Karpas-422 (cell line): ENCODE measurements around the gene CYB561. TPM values are rescaled to one million over a fixed set of nuclear protein-coding genes. Genes with fewer than 3 reads are reported as not detected.
"Not testable (repeated sequence)": the region's sequence is repeated elsewhere in the genome, so short reads cannot be mapped to it uniquely, and the experiment has no call there.

ENCODE experiments used
- DNase-seq: peaks from one replicate; pipeline ENCODE4 v3.0.0-alpha.2; 2015
- H2AFZ ChIP-seq: fragments of 200-600 bp; sonication (generic); 2 replicates; pipeline ENCODE4 v1.6.1; 2014; ENCODE audit warnings: antibody characterized with exemption, low read length, mixed read lengths
- H3K27ac ChIP-seq: fragments of 200-600 bp; sonication (generic); 2 replicates; pipeline ENCODE4 v1.5.1; 2014; ENCODE audit warnings: mild to moderate bottlenecking, low read length, moderate library complexity
- H3K27me3 ChIP-seq: fragments of 200-600 bp; sonication (generic); 2 replicates; pipeline ENCODE4 v1.6.1; 2014; ENCODE audit warnings: low read length, mixed read lengths
- H3K36me3 ChIP-seq: fragments of 200-600 bp; sonication (generic); 2 replicates; pipeline ENCODE4 v1.6.1; 2014; ENCODE audit warnings: low read length, mixed read lengths; ENCODE audit not compliant: insufficient read depth
- H3K4me1 ChIP-seq: fragments of 200-600 bp; sonication (generic); 2 replicates; pipeline ENCODE4 v1.6.1; 2014; ENCODE audit warnings: mild to moderate bottlenecking, low read length, mixed read lengths
- H3K4me2 ChIP-seq: fragments of 200-600 bp; sonication (generic); 2 replicates; pipeline ENCODE4 v1.6.1; 2014; ENCODE audit warnings: low read length, low read depth, mild to moderate bottlenecking; ENCODE audit not compliant: poor library complexity, severe bottlenecking
- H3K4me3 ChIP-seq: fragments of 200-600 bp; sonication (generic); 2 replicates; pipeline ENCODE4 v1.5.1; 2014; ENCODE audit warnings: mild to moderate bottlenecking, antibody characterized with exemption, low read length, mixed read lengths
- H3K79me2 ChIP-seq: fragments of 200-600 bp; sonication (generic); 2 replicates; pipeline ENCODE4 v1.6.1; 2014; ENCODE audit warnings: mild to moderate bottlenecking, low read length, mixed read lengths
- H3K9ac ChIP-seq: fragments of 200-600 bp; sonication (generic); 2 replicates; pipeline ENCODE4 v1.6.0; 2014; ENCODE audit warnings: low read length
- H3K9me2 ChIP-seq: fragments of 200-600 bp; sonication (generic), shearing (Covaris generic); replicated peaks from 2 replicates; pipeline ENCODE4 v1.6.0; 2014; ENCODE audit warnings: mild to moderate bottlenecking, low read length, moderate library complexity; ENCODE audit not compliant: insufficient read depth
- H3K9me3 ChIP-seq: fragments of 300-700, 200-600 bp; sonication (generic); 2 replicates; pipeline ENCODE4 v1.6.1; 2014; ENCODE audit warnings: low read length, mixed read lengths
- H4K20me1 ChIP-seq: fragments of 200-600 bp; sonication (generic); 2 replicates; pipeline ENCODE4 v1.6.1; 2014; ENCODE audit warnings: mild to moderate bottlenecking, antibody characterized with exemption, low read length, low read depth; ENCODE audit not compliant: insufficient read depth
- total RNA-seq: library from RNA; depleted of rRNA; stranded (reverse); fragments of >200 nt; shearing (Covaris generic); gene quantifications from 2 replicates; pipeline ENCODE4 v1.2.3, GENCODE V29; 2014; ENCODE audit warnings: low replicate concordance

CYB561 gene
- total RNA-seq, 1 experiment from 2014 or later, result 4.0 TPM

- Histone ChIP-seq H2AFZ (no peak overlapping the region), H3K27me3 (no peaks in the 10 kb centered on the region), H4K20me1 (no peaks in the 10 kb centered on the region), H3K4me2 (no peak overlapping the region), H3K27ac (no peak overlapping the region), H3K4me1 (peaks cover 13% of the 10 kb centered on the region), H3K4me3 (no peak overlapping the region), H3K36me3 (no peaks in the 10 kb centered on the region), H3K9me2 (no peaks in the 10 kb centered on the region), H3K9ac (no peak overlapping the region), H3K9me3 (no peaks in the 10 kb centered on the region), H3K79me2 (no peaks in the 10 kb centered on the region)
- DNase-seq, result no peak
Observed at GRCh38 chr17:63458478-63458877, 12.4 kb upstream of the CYB561 start.

GRCh38 chr17:63455417-63455816, 9.3 kb upstream of the CYB561 start:
- no peak for DNase-seq
- Histone ChIP-seq H3K9me2 (no peaks in the 10 kb centered on the region), H3K27ac (no peak overlapping the region), H3K4me2 (no peak overlapping the region), H4K20me1 (no peaks in the 10 kb centered on the region), H3K4me3 (no peak overlapping the region), H3K9me3 (no peaks in the 10 kb centered on the region), H3K9ac (no peak overlapping the region), H3K4me1 (peaks cover 5% of the 10 kb centered on the region), H2AFZ (no peak overlapping the region), H3K27me3 (no peaks in the 10 kb centered on the region), H3K79me2 (no peaks in the 10 kb centered on the region), H3K36me3 (no peaks in the 10 kb centered on the region)

GRCh38 chr17:63454915-63455314, 8.8 kb upstream of the CYB561 start:
- Histone ChIP-seq H3K9me3 (no peaks in the 10 kb centered on the region), H3K9ac (no peak overlapping the region), H3K4me3 (no peak overlapping the region), H3K27ac (no peak overlapping the region), H2AFZ (0 out of 2 replicates have a peak overlapping the region, but pooled peaks have one; percentile 36), H3K27me3 (no peaks in the 10 kb centered on the region), H3K36me3 (no peaks in the 10 kb centered on the region), H3K79me2 (no peaks in the 10 kb centered on the region), H3K9me2 (no peaks in the 10 kb centered on the region), H3K4me2 (no peak overlapping the region), H4K20me1 (no peaks in the 10 kb centered on the region), H3K4me1 (peaks cover 7% of the 10 kb centered on the region)
- no peak for DNase-seq

- DNase-seq, H3K9me2 ChIP-seq, H2AFZ ChIP-seq, H3K79me2 ChIP-seq, H3K9me3 ChIP-seq, H4K20me1 ChIP-seq, H3K27me3 ChIP-seq, H3K4me1 ChIP-seq, H3K4me2 ChIP-seq, H3K9ac ChIP-seq, H3K4me3 ChIP-seq, H3K36me3 ChIP-seq, H3K27ac ChIP-seq: not testable (repeated sequence)
Observed at GRCh38 chr17:63454357-63454756, 8.3 kb upstream of the CYB561 start.

- no peak overlapping the region for H3K27ac ChIP-seq
- DNase-seq, result no peak
- no peak overlapping the region for H3K9ac ChIP-seq
- H3K27me3 ChIP-seq, result no peaks in the 10 kb centered on the region
- H3K4me3 ChIP-seq, result no peak overlapping the region
- no peaks in the 10 kb centered on the region for H3K79me2 ChIP-seq
- no peaks in the 10 kb centered on the region for H3K36me3 ChIP-seq
- no peaks in the 10 kb centered on the region for H4K20me1 ChIP-seq
- no peaks in the 10 kb centered on the region for H3K9me3 ChIP-seq
- peaks cover 7% of the 10 kb centered on the region for H3K4me1 ChIP-seq
- no peaks in the 10 kb centered on the region for H3K9me2 ChIP-seq
- H2AFZ ChIP-seq, result no peak overlapping the region
- H3K4me2 ChIP-seq, result no peak overlapping the region
Observed at GRCh38 chr17:63452962-63453551, 7.0 kb upstream of the CYB561 start.

GRCh38 chr17:63452046-63452961, 6.2 kb upstream of the CYB561 start:
- DNase-seq, result no peak
- no peaks in the 10 kb centered on the region for H3K79me2 ChIP-seq
- H3K27ac ChIP-seq, result no peak overlapping the region
- H3K9me2 ChIP-seq, result no peaks in the 10 kb centered on the region
- H3K9ac ChIP-seq, result no peak overlapping the region
- no peaks in the 10 kb centered on the region for H3K9me3 ChIP-seq
- H3K4me1 ChIP-seq, result peaks cover 7% of the 10 kb centered on the region
- no peak overlapping the region for H3K4me2 ChIP-seq
- H3K4me3 ChIP-seq, result no peak overlapping the region
- no peaks in the 10 kb centered on the region for H4K20me1 ChIP-seq
- no peaks in the 10 kb centered on the region for H3K36me3 ChIP-seq
- H3K27me3 ChIP-seq, result no peaks in the 10 kb centered on the region
- no peak overlapping the region for H2AFZ ChIP-seq

GRCh38 chr17:63451150-63451549, 5.0 kb upstream of the CYB561 start:
- no peak overlapping the region for H3K4me3 ChIP-seq
- H3K9ac ChIP-seq, result no peak overlapping the region
- no peaks in the 10 kb centered on the region for H4K20me1 ChIP-seq
- no peak for DNase-seq
- no peak overlapping the region for H3K4me2 ChIP-seq
- no peaks in the 10 kb centered on the region for H3K9me3 ChIP-seq
- no peaks in the 10 kb centered on the region for H3K27me3 ChIP-seq
- no peak overlapping the region for H2AFZ ChIP-seq
- no peaks in the 10 kb centered on the region for H3K36me3 ChIP-seq
- H3K9me2 ChIP-seq, result no peaks in the 10 kb centered on the region
- H3K79me2 ChIP-seq, result no peaks in the 10 kb centered on the region
- H3K4me1 ChIP-seq, result peaks cover 17% of the 10 kb centered on the region
- H3K27ac ChIP-seq, result no peak overlapping the region

- no peaks in the 10 kb centered on the region for H3K36me3 ChIP-seq
- no peak for DNase-seq
- H3K79me2 ChIP-seq, result no peaks in the 10 kb centered on the region
- H3K9me3 ChIP-seq, result no peaks in the 10 kb centered on the region
- H4K20me1 ChIP-seq, result no peaks in the 10 kb centered on the region
- H3K4me1 ChIP-seq, result peaks cover 23% of the 10 kb centered on the region
- no peak overlapping the region for H3K4me3 ChIP-seq
- no peaks in the 10 kb centered on the region for H3K9me2 ChIP-seq
- no peak overlapping the region for H3K4me2 ChIP-seq
- no peaks in the 10 kb centered on the region for H3K27me3 ChIP-seq
- H3K9ac ChIP-seq, result no peak overlapping the region
- H3K27ac ChIP-seq, result no peak overlapping the region
- H2AFZ ChIP-seq, result no peak overlapping the region
Observed at GRCh38 chr17:63450551-63450950, 4.4 kb upstream of the CYB561 start.
